Tibial nerve (tissue), 4 donors: ENCODE measurements around the gene GLG1. TPM values are rescaled to one million over a fixed set of nuclear protein-coding genes. Genes with fewer than 3 reads are reported as not detected.
"Not testable (repeated sequence)": the region's sequence is repeated elsewhere in the genome, so short reads cannot be mapped to it uniquely, and the experiment has no call there.

Experiments used
- DNase-seq, 2 donors: peaks; one replicate each; pipeline ENCODE4 v3.0.0-alpha.2; 2019; ENCODE audit warnings: low spot score in 2 of 2
- H3K27ac ChIP-seq, 4 donors: fragments of 200-600 bp; sonication (generic) in 3 of 4; one replicate each; pipeline ENCODE4 v1.5.1; 2017 to 2019; ENCODE audit warnings: mild to moderate bottlenecking in 1 of 4
- H3K27me3 ChIP-seq, 2 donors: fragments of 200-600 bp; sonication (generic) in 1 of 2; one replicate each; pipeline versions ENCODE4 v1.5.1 to v1.6.0; 2017 to 2019
- H3K36me3 ChIP-seq, 3 donors: fragments of 200-600 bp; sonication (generic); one replicate each; pipeline ENCODE4 v1.5.1; 2018 to 2019
- H3K4me1 ChIP-seq, 4 donors: fragments of 200-600 bp; sonication (generic) in 3 of 4; one replicate each; pipeline ENCODE4 v1.5.1; 2017 to 2019
- H3K4me3 ChIP-seq, 4 donors: fragments of 200-600 bp; sonication (generic) in 3 of 4; one replicate each; pipeline ENCODE4 v1.5.1; 2017 to 2019; ENCODE audit warnings: mild to moderate bottlenecking in 1 of 4, moderate library complexity in 1 of 4
- H3K9me3 ChIP-seq, 4 donors: fragments of 200-600 bp; sonication (generic) in 3 of 4; one replicate each; pipeline ENCODE4 v1.5.1; 2017 to 2019
- EP300 ChIP-seq, 2 donors: sonication (generic); formaldehyde crosslinking; IDR thresholded peaks; one replicate each; pipeline ENCODE4 v1.6.1; 2017; ENCODE audit warnings: antibody characterized with exemption in 2 of 2, mild to moderate bottlenecking in 1 of 2
- POLR2A ChIP-seq, 2 donors: fragments of 450-650 bp; IDR thresholded peaks; one replicate each; pipeline ENCODE4 v1.6.1; 2017; ENCODE audit warnings: antibody characterized with exemption in 2 of 2, mild to moderate bottlenecking in 2 of 2, moderate library complexity in 2 of 2
- WGBS, 2 donors: methylation state at CpG; one replicate each; pipeline ENCODE4 v1.1.5; 2018; 5-methylcytosine and 5-hydroxymethylcytosine counted together
- total RNA-seq, 4 donors: library from RNA; depleted of rRNA; stranded (reverse); fragments of >200 nt; gene quantifications; one replicate each; pipeline ENCODE4 v1.1.0, GENCODE V29; 2016
- TF ChIP-seq, protein P1 (sequence below), 5 experiments: fragments of 200-600 bp in 3 of 5; fragments of 450-650 bp in 2 of 5; sonication (generic) in 3 of 5; IDR thresholded peaks; one replicate each; pipeline ENCODE4 v1.5.1; 2016 to 2019; ENCODE audit warnings: antibody characterized with exemption in 5 of 5, mild to moderate bottlenecking in 3 of 5, moderate library complexity in 2 of 5

Gene GLG1
- total RNA-seq, 4 donors from 2014 or later: 161 to 176 (median 170) TPM

- H3K27ac ChIP-seq: peak overlapping the region in 1 of 4 donors; percentile 22
- H3K36me3 ChIP-seq: peaks cover 0 to 4% (median 0%) of the 10 kb centered on the region in 3 donors
- peaks cover 0 to 36% (median 5%) of the 10 kb centered on the region in 4 donors for H3K4me1 ChIP-seq
- no peaks in the 10 kb centered on the region for H3K9me3 ChIP-seq
- 74 to 79% methylated on average over 4 of the region's 4 CpGs for WGBS, 2 donors
- H3K4me3 ChIP-seq: no peak overlapping the region
- DNase-seq: no peak
- TF ChIP-seq, protein P1, sequence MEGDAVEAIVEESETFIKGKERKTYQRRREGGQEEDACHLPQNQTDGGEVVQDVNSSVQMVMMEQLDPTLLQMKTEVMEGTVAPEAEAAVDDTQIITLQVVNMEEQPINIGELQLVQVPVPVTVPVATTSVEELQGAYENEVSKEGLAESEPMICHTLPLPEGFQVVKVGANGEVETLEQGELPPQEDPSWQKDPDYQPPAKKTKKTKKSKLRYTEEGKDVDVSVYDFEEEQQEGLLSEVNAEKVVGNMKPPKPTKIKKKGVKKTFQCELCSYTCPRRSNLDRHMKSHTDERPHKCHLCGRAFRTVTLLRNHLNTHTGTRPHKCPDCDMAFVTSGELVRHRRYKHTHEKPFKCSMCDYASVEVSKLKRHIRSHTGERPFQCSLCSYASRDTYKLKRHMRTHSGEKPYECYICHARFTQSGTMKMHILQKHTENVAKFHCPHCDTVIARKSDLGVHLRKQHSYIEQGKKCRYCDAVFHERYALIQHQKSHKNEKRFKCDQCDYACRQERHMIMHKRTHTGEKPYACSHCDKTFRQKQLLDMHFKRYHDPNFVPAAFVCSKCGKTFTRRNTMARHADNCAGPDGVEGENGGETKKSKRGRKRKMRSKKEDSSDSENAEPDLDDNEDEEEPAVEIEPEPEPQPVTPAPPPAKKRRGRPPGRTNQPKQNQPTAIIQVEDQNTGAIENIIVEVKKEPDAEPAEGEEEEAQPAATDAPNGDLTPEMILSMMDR (IDR thresholded peaks at IDR 0.05): no peak
- TF ChIP-seq EP300 (IDR thresholded peaks at IDR 0.05) (no peak), POLR2A (IDR thresholded peaks at IDR 0.05) (no peak)
- no peaks in the 10 kb centered on the region for H3K27me3 ChIP-seq
Observed at GRCh38 chr16:74558873-74559272, 48.0 kb downstream of the GLG1 start.

GRCh38 chr16:74557275-74557674 lies 49.6 kb downstream of the GLG1 start:
- DNase-seq: no peak
- H3K36me3 ChIP-seq: peaks cover 0 to 4% (median 0%) of the 10 kb centered on the region in 3 donors
- no peaks in the 10 kb centered on the region for H3K27me3 ChIP-seq
- H3K4me1 ChIP-seq: peaks cover 0 to 24% (median 5%) of the 10 kb centered on the region in 4 donors
- TF ChIP-seq POLR2A (IDR thresholded peaks at IDR 0.05): no peak
- TF ChIP-seq, protein P1 (IDR thresholded peaks at IDR 0.05): no peak
- no peak for TF ChIP-seq EP300 (IDR thresholded peaks at IDR 0.05)
- H3K4me3 ChIP-seq: no peak overlapping the region
- H3K27ac ChIP-seq: no peak overlapping the region
- 81 to 91% methylated on average over 1 of the region's 1 CpG for WGBS, 2 donors
- no peaks in the 10 kb centered on the region for H3K9me3 ChIP-seq

- WGBS, 2 donors: 85 to 94% methylated on average over 1 of the region's 1 CpG
- H3K27ac ChIP-seq: no peak overlapping the region
- TF ChIP-seq POLR2A (IDR thresholded peaks at IDR 0.05): no peak
- TF ChIP-seq, protein P1 (IDR thresholded peaks at IDR 0.05): no peak
- TF ChIP-seq EP300 (IDR thresholded peaks at IDR 0.05): no peak
- peaks cover 0 to 16% (median 5%) of the 10 kb centered on the region in 4 donors for H3K4me1 ChIP-seq
- H3K27me3 ChIP-seq: no peaks in the 10 kb centered on the region
- H3K9me3 ChIP-seq: no peaks in the 10 kb centered on the region
- H3K36me3 ChIP-seq: peaks cover 0 to 4% (median 0%) of the 10 kb centered on the region in 3 donors
- no peak for DNase-seq
- H3K4me3 ChIP-seq: no peak overlapping the region
Observed at GRCh38 chr16:74556375-74556922, 50.5 kb downstream of the GLG1 start.

DNA sequence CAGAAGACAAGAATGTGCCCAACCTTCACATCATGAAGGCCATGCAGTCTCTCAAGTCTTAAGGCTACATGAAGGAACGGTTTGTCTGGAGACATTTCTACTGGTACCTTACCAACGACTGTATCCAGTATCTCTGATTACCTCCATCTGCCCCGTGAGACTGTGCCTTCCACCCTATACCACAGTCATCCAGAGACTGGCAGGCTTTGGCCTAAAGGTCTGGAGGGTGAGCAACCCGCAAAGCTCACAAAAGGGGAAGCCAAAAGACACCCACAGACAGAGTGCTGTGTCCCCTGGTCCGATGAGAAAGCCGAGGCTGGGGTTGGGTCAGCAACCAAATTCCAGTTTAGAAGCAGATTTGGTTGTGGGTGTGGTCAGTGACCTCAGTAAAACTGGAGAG lies 54.6 kb downstream of the GLG1 start:
- not testable (repeated sequence) for H3K27ac ChIP-seq

DNA sequence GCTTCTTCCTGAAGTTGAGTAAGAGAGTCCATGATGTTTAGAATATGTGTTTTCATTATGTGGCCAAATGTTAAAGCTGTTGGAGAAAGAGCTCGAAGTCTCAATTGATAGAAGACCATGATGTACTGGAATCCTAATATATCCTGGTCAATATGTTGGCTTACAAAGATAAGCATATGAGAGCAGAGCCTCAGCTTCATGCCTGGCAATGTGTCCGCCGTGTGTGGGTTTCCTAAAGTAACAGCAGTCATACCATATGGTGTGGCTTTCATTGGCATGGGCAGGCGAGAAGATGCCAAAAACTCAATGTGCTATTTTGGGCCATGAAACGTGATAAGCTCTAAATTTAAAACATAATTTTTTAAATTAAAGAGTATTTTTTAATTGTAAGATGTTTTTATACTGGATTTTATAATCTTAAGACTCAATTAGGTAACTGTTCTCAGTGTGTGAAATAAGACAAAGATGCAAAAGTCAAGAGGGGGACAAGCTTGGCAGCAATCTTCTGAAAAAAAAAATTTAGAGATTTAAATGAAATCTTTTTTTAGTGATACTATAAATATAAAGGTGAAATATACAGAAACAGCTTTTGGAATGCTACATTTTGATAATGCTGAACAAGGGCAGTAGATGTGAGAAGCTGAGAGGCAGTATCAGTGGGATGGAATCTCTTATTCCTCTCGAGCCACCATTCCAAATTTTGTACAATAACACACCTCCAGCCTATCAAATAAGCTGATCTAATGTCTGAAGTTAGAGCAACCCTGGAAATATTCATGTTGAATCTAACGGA lies 56.5 kb downstream of the GLG1 start:
- H3K4me1 ChIP-seq, H3K9me3 ChIP-seq, H3K4me3 ChIP-seq, H3K27ac ChIP-seq, H3K27me3 ChIP-seq, H3K36me3 ChIP-seq, DNase-seq: not testable (repeated sequence)
- 69 to 75% methylated on average over 7 of the region's 7 CpGs for WGBS, 2 donors

More for the DNA sequence above, 54.6 kb downstream of the GLG1 start:
- H3K9me3 ChIP-seq, H3K4me3 ChIP-seq, DNase-seq, H3K27me3 ChIP-seq, H3K4me1 ChIP-seq, H3K36me3 ChIP-seq: not testable (repeated sequence)
- 87 to 98% methylated on average over 4 to 5 of the region's 6 CpGs for WGBS, 2 donors

DNA sequence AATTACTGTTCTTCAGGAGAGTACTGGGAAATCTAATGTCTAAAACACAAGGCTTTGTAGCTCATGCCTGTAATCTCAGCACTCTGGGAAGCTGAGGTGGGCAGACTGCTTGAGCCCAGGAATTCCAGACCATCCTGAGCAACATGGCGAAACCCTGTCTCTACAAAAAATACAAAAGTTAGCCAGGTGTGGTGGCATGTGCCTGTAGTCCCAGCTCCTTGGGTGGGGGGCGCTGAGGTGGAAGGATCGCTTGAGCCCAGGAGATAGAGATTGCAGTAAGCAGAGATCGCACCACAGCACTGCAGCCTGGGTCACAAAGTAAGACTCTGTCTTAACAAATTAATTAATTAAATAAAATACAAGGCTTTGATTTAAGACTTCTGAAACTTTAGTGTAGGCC lies 60.8 kb downstream of the GLG1 start:
- WGBS, 2 donors: 94 to 98% methylated on average over 4 of the region's 4 CpGs
- not testable (repeated sequence) for H3K27me3 ChIP-seq, H3K36me3 ChIP-seq, DNase-seq, H3K9me3 ChIP-seq, H3K4me1 ChIP-seq, H3K27ac ChIP-seq, H3K4me3 ChIP-seq

GRCh38 chr16:74542911-74543578 lies 63.9 kb downstream of the GLG1 start:
- not testable (repeated sequence) for H3K36me3 ChIP-seq, H3K9me3 ChIP-seq, H3K4me1 ChIP-seq, H3K27ac ChIP-seq, DNase-seq, H3K4me3 ChIP-seq, H3K27me3 ChIP-seq
- WGBS, 2 donors: 68 to 92% methylated on average over 1 to 2 of the region's 3 CpGs

DNA sequence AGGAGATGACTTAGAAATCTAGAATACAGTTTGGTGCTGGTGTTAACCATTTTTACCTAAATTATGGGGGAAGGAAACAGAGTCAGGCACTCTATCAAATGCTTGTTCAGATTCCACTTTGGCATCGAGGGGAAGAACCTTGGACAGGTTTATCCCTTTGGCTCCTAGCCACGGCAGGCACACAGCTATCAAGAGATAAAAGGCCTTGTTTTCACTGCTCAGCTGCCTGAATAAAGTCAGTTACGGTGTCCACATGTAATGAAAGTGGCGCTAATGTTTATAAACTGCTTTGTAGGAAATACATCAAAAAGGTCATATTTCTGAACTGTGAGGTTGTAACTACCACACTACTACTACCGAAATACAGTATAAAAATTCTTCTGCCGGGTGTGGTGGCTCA lies 66.3 kb downstream of the GLG1 start:
- H3K9me3 ChIP-seq, H3K36me3 ChIP-seq, DNase-seq, H3K4me1 ChIP-seq, H3K27me3 ChIP-seq, H3K27ac ChIP-seq, H3K4me3 ChIP-seq: not testable (repeated sequence)
- 51 to 61% methylated on average over 4 to 6 of the region's 6 CpGs for WGBS, 2 donors

DNA sequence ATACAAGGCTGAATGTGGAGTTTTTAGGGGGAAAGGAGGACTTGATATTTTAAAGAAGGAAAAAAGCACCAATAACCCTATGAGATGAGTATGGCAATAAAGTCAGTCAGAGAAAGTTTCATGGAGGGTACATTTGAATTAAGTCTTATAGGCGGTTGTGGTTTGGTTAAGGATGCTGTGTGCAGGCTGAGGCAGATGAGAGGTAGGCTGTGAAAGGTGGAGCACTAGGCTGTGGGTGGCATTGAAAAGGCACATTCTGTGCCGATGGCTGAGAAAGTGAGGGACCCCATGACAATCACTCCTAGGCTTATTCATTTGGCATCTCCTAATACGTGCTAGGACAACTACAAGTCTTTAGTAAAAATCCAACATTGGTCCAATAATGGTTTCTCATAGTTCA lies 68.1 kb downstream of the GLG1 start:
- not testable (repeated sequence) for H3K27me3 ChIP-seq, H3K36me3 ChIP-seq, DNase-seq, H3K27ac ChIP-seq, H3K4me1 ChIP-seq, H3K4me3 ChIP-seq, H3K9me3 ChIP-seq
- WGBS, 2 donors: 91% methylated on average over 1 of the region's 3 CpGs; no CpG with 5 or more reads in 1 of the 2 donors

DNA sequence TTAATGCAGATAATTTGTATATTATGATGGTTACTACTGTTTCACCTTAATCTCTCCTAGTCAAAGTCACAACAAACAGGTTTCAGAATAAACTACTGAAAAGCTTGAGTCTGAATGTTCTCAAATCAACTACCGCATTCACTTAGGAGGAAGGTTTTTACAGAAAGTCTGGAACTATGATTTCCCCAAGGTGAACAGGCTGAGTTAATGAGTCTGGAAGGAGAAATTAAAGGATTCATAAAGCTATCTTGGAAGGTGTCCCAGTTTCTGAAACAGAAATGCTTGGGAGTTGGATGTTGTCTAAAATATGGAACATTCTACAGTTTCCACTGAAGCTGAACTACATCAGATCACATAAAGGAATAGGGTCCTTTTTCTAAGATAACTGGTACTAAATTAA lies 69.2 kb downstream of the GLG1 start:
- not testable (repeated sequence) for H3K27ac ChIP-seq, H3K4me1 ChIP-seq, H3K36me3 ChIP-seq, H3K9me3 ChIP-seq, H3K27me3 ChIP-seq, DNase-seq, H3K4me3 ChIP-seq
- 50 to 68% methylated on average over 1 of the region's 1 CpG for WGBS, 2 donors
